ENCODE data around the gene ZNF197. TPM values are rescaled to one million over a fixed set of nuclear protein-coding genes. Genes with fewer than 3 reads are reported as not detected.
"Not testable (repeated sequence)": the region's sequence is repeated elsewhere in the genome, so short reads cannot be mapped to it uniquely, and the experiment has no call there.

The ZNF197 gene
- total RNA-seq, 1 experiment from 2014 or later, result 14.3 TPM

GRCh38 chr3:44669760-44670159, 44.9 kb downstream of the ZNF197 start:
- CTCF ChIA-PET, result no interaction called here
- intact Hi-C loops (cut with micrococcal nuclease; ENCODE audit: unreplicated experiment), result no loop called here
- POLR2A ChIA-PET (ENCODE audit: low non-redundant PET), result no interaction called here

GRCh38 chr3:44673466-44673865, 48.6 kb downstream of the ZNF197 start:
- H3K4me1 ChIP-seq (ENCODE audit: insufficient read depth, low read length, poor library complexity, severe bottlenecking); POLR2A ChIA-PET (ENCODE audit: low non-redundant PET); DNase-seq (ENCODE audit: low spot score); CTCF ChIA-PET; H3K36me3 ChIP-seq (ENCODE audit: insufficient read depth, low read length, poor library complexity, severe bottlenecking); BruUV-seq (replicated peaks); H3K4me3 ChIP-seq (ENCODE audit: low read depth, low read length, poor library complexity, severe bottlenecking); H3K27ac ChIP-seq (ENCODE audit: low read depth, low read length, poor library complexity, severe bottlenecking); intact Hi-C loops (cut with micrococcal nuclease; ENCODE audit: unreplicated experiment); H3K27me3 ChIP-seq (replicated peaks; ENCODE audit: insufficient read depth, low read depth, low read length, poor library complexity); H3K9me3 ChIP-seq (ENCODE audit: low read depth, low read length, poor library complexity, severe bottlenecking): not testable (repeated sequence)

More at GRCh38 chr3:44669760-44670159, 44.9 kb downstream of the ZNF197 start:
- Histone ChIP-seq H3K36me3 (ENCODE audit: insufficient read depth, low read length, poor library complexity, severe bottlenecking) (no peaks in the 10 kb centered on the region), H3K4me1 (ENCODE audit: insufficient read depth, low read length, poor library complexity, severe bottlenecking) (no peaks in the 10 kb centered on the region), H3K27ac (ENCODE audit: low read depth, low read length, poor library complexity, severe bottlenecking) (no peak overlapping the region), H3K27me3 (replicated peaks; ENCODE audit: insufficient read depth, low read depth, low read length, poor library complexity) (no peaks in the 10 kb centered on the region), H3K4me3 (ENCODE audit: low read depth, low read length, poor library complexity, severe bottlenecking) (no peak overlapping the region), H3K9me3 (ENCODE audit: low read depth, low read length, poor library complexity, severe bottlenecking) (no peaks in the 10 kb centered on the region)
- no peak for DNase-seq (ENCODE audit: low spot score)
- no TSS peak for BruUV-seq (replicated peaks)
- TF ChIP-seq, protein P1, sequence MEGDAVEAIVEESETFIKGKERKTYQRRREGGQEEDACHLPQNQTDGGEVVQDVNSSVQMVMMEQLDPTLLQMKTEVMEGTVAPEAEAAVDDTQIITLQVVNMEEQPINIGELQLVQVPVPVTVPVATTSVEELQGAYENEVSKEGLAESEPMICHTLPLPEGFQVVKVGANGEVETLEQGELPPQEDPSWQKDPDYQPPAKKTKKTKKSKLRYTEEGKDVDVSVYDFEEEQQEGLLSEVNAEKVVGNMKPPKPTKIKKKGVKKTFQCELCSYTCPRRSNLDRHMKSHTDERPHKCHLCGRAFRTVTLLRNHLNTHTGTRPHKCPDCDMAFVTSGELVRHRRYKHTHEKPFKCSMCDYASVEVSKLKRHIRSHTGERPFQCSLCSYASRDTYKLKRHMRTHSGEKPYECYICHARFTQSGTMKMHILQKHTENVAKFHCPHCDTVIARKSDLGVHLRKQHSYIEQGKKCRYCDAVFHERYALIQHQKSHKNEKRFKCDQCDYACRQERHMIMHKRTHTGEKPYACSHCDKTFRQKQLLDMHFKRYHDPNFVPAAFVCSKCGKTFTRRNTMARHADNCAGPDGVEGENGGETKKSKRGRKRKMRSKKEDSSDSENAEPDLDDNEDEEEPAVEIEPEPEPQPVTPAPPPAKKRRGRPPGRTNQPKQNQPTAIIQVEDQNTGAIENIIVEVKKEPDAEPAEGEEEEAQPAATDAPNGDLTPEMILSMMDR (conservative IDR thresholded peaks at IDR 0.05; ENCODE audit: low read depth, low read length), result no peak
- no peak for TF ChIP-seq EZH2 (IDR thresholded peaks at IDR 0.05; ENCODE audit: borderline replicate concordance, low read depth, low read length, poor library complexity, severe bottlenecking)

GRCh38 chr3:44674211-44674610, 49.4 kb downstream of the ZNF197 start:
- no peak overlapping the region for H3K27ac ChIP-seq (ENCODE audit: low read depth, low read length, poor library complexity, severe bottlenecking)
- no peak for DNase-seq (ENCODE audit: low spot score)
- BruUV-seq (replicated peaks), result no TSS peak
- TF ChIP-seq EZH2 (IDR thresholded peaks at IDR 0.05; ENCODE audit: borderline replicate concordance, low read depth, low read length, poor library complexity, severe bottlenecking), result no peak
- TF ChIP-seq, protein P1 (conservative IDR thresholded peaks at IDR 0.05; ENCODE audit: low read depth, low read length), result no peak
- H3K4me1 ChIP-seq (ENCODE audit: insufficient read depth, low read length, poor library complexity, severe bottlenecking), result no peaks in the 10 kb centered on the region
- H3K4me3 ChIP-seq (ENCODE audit: low read depth, low read length, poor library complexity, severe bottlenecking), result no peak overlapping the region
- no peaks in the 10 kb centered on the region for H3K27me3 ChIP-seq (replicated peaks; ENCODE audit: insufficient read depth, low read depth, low read length, poor library complexity)
- ChIA-PET CTCF (no interaction called here), POLR2A (ENCODE audit: low non-redundant PET) (no interaction called here)
- intact Hi-C loops (cut with micrococcal nuclease; ENCODE audit: unreplicated experiment), result no loop called here
- H3K36me3 ChIP-seq (ENCODE audit: insufficient read depth, low read length, poor library complexity, severe bottlenecking), result no peaks in the 10 kb centered on the region
- no peaks in the 10 kb centered on the region for H3K9me3 ChIP-seq (ENCODE audit: low read depth, low read length, poor library complexity, severe bottlenecking)

- H3K27ac ChIP-seq (ENCODE audit: low read depth, low read length, poor library complexity, severe bottlenecking), result no peak overlapping the region
- H3K27me3 ChIP-seq (replicated peaks; ENCODE audit: insufficient read depth, low read depth, low read length, poor library complexity), result no peaks in the 10 kb centered on the region
- CTCF ChIA-PET, result no interaction called here
- POLR2A ChIA-PET (ENCODE audit: low non-redundant PET), result no interaction called here
- BruUV-seq (replicated peaks), result no TSS peak
- no peaks in the 10 kb centered on the region for H3K4me1 ChIP-seq (ENCODE audit: insufficient read depth, low read length, poor library complexity, severe bottlenecking)
- intact Hi-C loops (cut with micrococcal nuclease; ENCODE audit: unreplicated experiment), result no loop called here
- no peaks in the 10 kb centered on the region for H3K9me3 ChIP-seq (ENCODE audit: low read depth, low read length, poor library complexity, severe bottlenecking)
- no peak for DNase-seq (ENCODE audit: low spot score)
- no peak overlapping the region for H3K4me3 ChIP-seq (ENCODE audit: low read depth, low read length, poor library complexity, severe bottlenecking)
- H3K36me3 ChIP-seq (ENCODE audit: insufficient read depth, low read length, poor library complexity, severe bottlenecking), result no peaks in the 10 kb centered on the region
- no peak for TF ChIP-seq EZH2 (IDR thresholded peaks at IDR 0.05; ENCODE audit: borderline replicate concordance, low read depth, low read length, poor library complexity, severe bottlenecking)
Observed at GRCh38 chr3:44678480-44679116, 53.8 kb downstream of the ZNF197 start.

Data from A673 (cell line).